DOHH2 (cell line): Measurements from ENCODE around the gene TNS1.

Source experiments
- H3F3A ChIP-seq: fragments of 200-600 bp; sonication (generic), shearing (Covaris generic); 2 replicates; pipeline ENCODE4 v1.6.0; 2016; ENCODE audit warnings: antibody characterized with exemption, mild to moderate bottlenecking; ENCODE audit not compliant: control insufficient read depth, insufficient read depth
- H3K27ac ChIP-seq: fragments of 200-600 bp; sonication (generic); 2 replicates; pipeline ENCODE4 v1.5.1; 2014; ENCODE audit warnings: low read depth, mild to moderate bottlenecking, low read length, moderate library complexity
- H3K27me3 ChIP-seq: fragments of 200-600 bp; sonication (generic); 2 replicates; pipeline ENCODE4 v1.6.1; 2014; ENCODE audit warnings: mild to moderate bottlenecking, low read length, mixed read lengths; ENCODE audit not compliant: control insufficient read depth
- H3K36me3 ChIP-seq: fragments of 200-600 bp; sonication (generic); 2 replicates; pipeline ENCODE4 v1.6.1; 2014; ENCODE audit warnings: mild to moderate bottlenecking, low read length, moderate library complexity, mixed read lengths; ENCODE audit not compliant: control insufficient read depth
- H3K4me1 ChIP-seq: fragments of 200-600 bp; sonication (generic); 2 replicates; pipeline ENCODE4 v1.6.1; 2014; ENCODE audit warnings: mild to moderate bottlenecking, low read length, mixed read lengths; ENCODE audit not compliant: control insufficient read depth
- H3K4me2 ChIP-seq: fragments of 200-600 bp; sonication (generic); 2 replicates; pipeline ENCODE4 v1.6.0; 2014; ENCODE audit warnings: mild to moderate bottlenecking, low read length, moderate library complexity
- H3K4me3 ChIP-seq: fragments of 200-600 bp; sonication (generic); 2 replicates; pipeline ENCODE4 v1.5.1; 2014; ENCODE audit warnings: mild to moderate bottlenecking, low read length, mixed read lengths
- H3K79me2 ChIP-seq: fragments of 200-600 bp; sonication (generic); 2 replicates; pipeline ENCODE4 v1.6.1; 2014; ENCODE audit warnings: mild to moderate bottlenecking, low read length, mixed read lengths; ENCODE audit not compliant: control insufficient read depth
- H3K9me2 ChIP-seq: fragments of 200-600 bp; sonication (generic); replicated peaks from 2 replicates; pipeline ENCODE4 v1.6.1; 2014; ENCODE audit warnings: mild to moderate bottlenecking, low read length, mixed read lengths; ENCODE audit not compliant: control insufficient read depth
- H3K9me3 ChIP-seq: fragments of 200-600 bp; sonication (generic); 2 replicates; pipeline ENCODE4 v1.6.1; 2014; ENCODE audit warnings: antibody characterized with exemption, low read length, mixed read lengths; ENCODE audit not compliant: control insufficient read depth, insufficient read depth
- H4K20me1 ChIP-seq: fragments of 200-600 bp; sonication (generic); 2 replicates; pipeline ENCODE4 v1.6.0; 2014; ENCODE audit warnings: low read depth, mild to moderate bottlenecking, antibody characterized with exemption, low read length, moderate library complexity; ENCODE audit not compliant: control insufficient read depth, insufficient read depth
- EZH2phosphoT487 ChIP-seq: fragments of 200-600 bp; sonication (generic); IDR thresholded peaks from 2 replicates; pipeline ENCODE4 v1.6.1; 2017; ENCODE audit warnings: borderline replicate concordance, mild to moderate bottlenecking, antibody characterized with exemption, low read length, moderate library complexity, mixed read lengths
- TF ChIP-seq, protein P1 (sequence below): fragments of 200-600 bp; sonication (generic); IDR thresholded peaks from one replicate; pipeline ENCODE4 v1.5.1; 2014; ENCODE audit warnings: antibody characterized with exemption, mild to moderate bottlenecking, low read depth, low read length; ENCODE audit not compliant: poor library complexity, severe bottlenecking

TNS1 gene

DNA sequence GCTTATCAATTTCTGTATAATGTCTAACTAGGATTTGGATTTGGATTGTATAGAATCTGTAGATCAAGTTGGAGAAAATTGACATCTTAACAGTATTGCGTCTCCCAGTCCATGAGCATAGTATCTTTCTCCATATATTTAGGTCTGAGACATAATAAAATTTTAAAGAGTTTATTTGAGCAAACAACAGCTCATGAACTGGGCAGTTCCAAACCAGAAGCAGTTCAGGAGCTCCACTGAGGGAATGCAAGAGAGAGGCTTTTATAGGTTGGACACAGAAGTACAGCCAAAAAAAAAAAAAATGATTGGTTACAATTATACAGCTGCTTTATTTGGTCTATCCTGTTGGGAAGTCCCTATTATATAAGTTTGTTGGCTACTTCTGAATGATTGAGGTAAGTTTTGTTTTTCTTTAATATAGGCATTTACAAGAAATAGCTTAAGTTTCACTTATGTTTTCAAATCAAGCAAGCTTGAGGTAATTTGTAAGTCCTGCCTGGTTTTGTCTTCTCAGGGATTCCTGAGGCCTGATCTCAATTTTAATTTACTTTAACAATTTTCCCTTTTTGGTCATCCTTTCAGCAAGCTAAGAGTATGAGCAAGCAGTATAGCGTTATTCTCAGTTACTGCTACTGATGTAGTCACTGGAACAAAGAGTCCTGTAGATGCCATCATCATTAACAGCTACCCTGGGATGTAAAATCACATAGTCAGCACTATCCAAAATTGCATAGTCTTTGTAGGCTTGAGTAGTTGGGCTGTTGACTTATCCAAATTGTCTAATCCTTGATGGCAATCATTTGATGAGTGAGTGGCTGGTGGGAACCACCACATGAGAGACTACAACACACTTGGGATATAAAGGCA, 38.7 kb upstream of the TNS1 start:
- Histone ChIP-seq H3K36me3 (no peaks in the 10 kb centered on the region), H3K4me3 (no peak overlapping the region), H3F3A (peaks cover 2% of the 10 kb centered on the region; the same call in 1 of the 2 replicates), H3K27ac (no peak overlapping the region), H4K20me1 (no peaks in the 10 kb centered on the region), H3K4me2 (no peak overlapping the region), H3K79me2 (no peaks in the 10 kb centered on the region), H3K4me1 (peaks cover 7% of the 10 kb centered on the region), H3K9me3 (no peaks in the 10 kb centered on the region), H3K9me2 (no peaks in the 10 kb centered on the region), H3K27me3 (peaks cover 22% of the 10 kb centered on the region)
- TF ChIP-seq, protein P1, sequence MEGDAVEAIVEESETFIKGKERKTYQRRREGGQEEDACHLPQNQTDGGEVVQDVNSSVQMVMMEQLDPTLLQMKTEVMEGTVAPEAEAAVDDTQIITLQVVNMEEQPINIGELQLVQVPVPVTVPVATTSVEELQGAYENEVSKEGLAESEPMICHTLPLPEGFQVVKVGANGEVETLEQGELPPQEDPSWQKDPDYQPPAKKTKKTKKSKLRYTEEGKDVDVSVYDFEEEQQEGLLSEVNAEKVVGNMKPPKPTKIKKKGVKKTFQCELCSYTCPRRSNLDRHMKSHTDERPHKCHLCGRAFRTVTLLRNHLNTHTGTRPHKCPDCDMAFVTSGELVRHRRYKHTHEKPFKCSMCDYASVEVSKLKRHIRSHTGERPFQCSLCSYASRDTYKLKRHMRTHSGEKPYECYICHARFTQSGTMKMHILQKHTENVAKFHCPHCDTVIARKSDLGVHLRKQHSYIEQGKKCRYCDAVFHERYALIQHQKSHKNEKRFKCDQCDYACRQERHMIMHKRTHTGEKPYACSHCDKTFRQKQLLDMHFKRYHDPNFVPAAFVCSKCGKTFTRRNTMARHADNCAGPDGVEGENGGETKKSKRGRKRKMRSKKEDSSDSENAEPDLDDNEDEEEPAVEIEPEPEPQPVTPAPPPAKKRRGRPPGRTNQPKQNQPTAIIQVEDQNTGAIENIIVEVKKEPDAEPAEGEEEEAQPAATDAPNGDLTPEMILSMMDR, result no peak
- no peak for TF ChIP-seq EZH2phosphoT487

DNA sequence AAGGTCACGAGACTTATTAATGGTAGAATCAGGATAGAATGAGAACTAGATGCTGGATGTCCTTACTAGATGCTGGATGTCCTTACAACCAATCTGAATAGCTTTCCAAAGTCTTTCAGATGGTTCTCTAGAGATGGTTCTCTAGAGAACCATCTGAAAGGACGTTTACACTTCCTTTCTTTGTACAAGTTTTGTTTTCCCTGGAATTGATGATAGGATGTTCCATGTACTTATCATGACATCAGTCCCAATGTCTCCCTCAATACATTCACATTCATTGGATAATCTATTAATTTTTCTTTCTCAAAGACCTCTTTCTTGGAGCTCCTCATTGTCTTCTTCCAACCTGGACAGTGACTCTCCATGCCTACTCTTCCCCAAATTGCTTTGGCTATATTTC, 38.1 kb upstream of the TNS1 start:
- H3K4me3 ChIP-seq, result no peak overlapping the region
- H3K9me2 ChIP-seq, result no peaks in the 10 kb centered on the region
- no peaks in the 10 kb centered on the region for H4K20me1 ChIP-seq
- no peak for TF ChIP-seq EZH2phosphoT487
- TF ChIP-seq, protein P1, result no peak
- H3K4me2 ChIP-seq, result no peak overlapping the region
- H3K27ac ChIP-seq, result no peak overlapping the region
- no peaks in the 10 kb centered on the region for H3K36me3 ChIP-seq
- H3K4me1 ChIP-seq, result peaks cover under 1% of the 10 kb centered on the region
- H3K27me3 ChIP-seq, result peaks cover 21% of the 10 kb centered on the region
- no peaks in the 10 kb centered on the region for H3K9me3 ChIP-seq
- no peaks in the 10 kb centered on the region for H3K79me2 ChIP-seq
- no peaks in the 10 kb centered on the region for H3F3A ChIP-seq

GRCh38 chr2:218039171-218039570, 36.4 kb upstream of the TNS1 start:
- Histone ChIP-seq H3F3A (no peaks in the 10 kb centered on the region), H3K4me1 (peaks cover 3% of the 10 kb centered on the region), H3K9me2 (no peaks in the 10 kb centered on the region), H3K9me3 (no peaks in the 10 kb centered on the region), H4K20me1 (no peaks in the 10 kb centered on the region), H3K27me3 (peaks cover 21% of the 10 kb centered on the region), H3K4me3 (no peak overlapping the region), H3K27ac (no peak overlapping the region), H3K79me2 (no peaks in the 10 kb centered on the region), H3K4me2 (no peak overlapping the region), H3K36me3 (no peaks in the 10 kb centered on the region)
- TF ChIP-seq, protein P1, result no peak
- TF ChIP-seq EZH2phosphoT487, result no peak
